Thyroid gland (tissue), 4 donors: ENCODE results near the gene ACYP1. TPM values are rescaled to one million over a fixed set of nuclear protein-coding genes. Genes with fewer than 3 reads are reported as not detected.

Source experiments
- DNase-seq, 2 donors: peaks; one replicate each; pipeline ENCODE4 v3.0.0-alpha.2; 2019
- H3K27ac ChIP-seq, 3 donors: fragments of 200-600 bp; sonication (generic); 1 replicate in 2 of 3; 2 replicates in 1 of 3; pipeline ENCODE4 v1.5.1; 2016 to 2019; ENCODE audit warnings: mild to moderate bottlenecking in 1 of 3, moderate library complexity in 1 of 3
- H3K27me3 ChIP-seq: fragments of 200-600 bp; sonication (generic); one replicate; pipeline ENCODE4 v1.5.1; 2019
- H3K36me3 ChIP-seq, 2 donors: fragments of 200-600 bp; sonication (generic); one replicate each; pipeline ENCODE4 v1.5.1; 2016 to 2019
- H3K4me1 ChIP-seq, 2 donors: fragments of 200-600 bp; sonication (generic); one replicate each; pipeline ENCODE4 v1.5.1; 2017 to 2019
- H3K4me3 ChIP-seq, 3 donors: fragments of 200-600 bp; sonication (generic); replicated peaks in 1 of 3; 1 replicate in 2 of 3; 2 replicates in 1 of 3; pipeline ENCODE4 v1.5.1; 2016; ENCODE audit warnings: mild to moderate bottlenecking in 1 of 3
- H3K9me3 ChIP-seq: fragments of 200-600 bp; sonication (generic); one replicate; pipeline ENCODE4 v1.5.1; 2017
- CTCF ChIP-seq, 6 experiments: fragments of 200-600 bp in 3 of 6; fragments of 450-650 bp in 3 of 6; sonication (generic) in 3 of 6; IDR thresholded peaks; one replicate each; pipeline ENCODE4 v1.5.1; 2016 to 2019; ENCODE audit warnings: antibody characterized with exemption in 6 of 6, mild to moderate bottlenecking in 2 of 6, inconsistent platforms in 1 of 6, moderate library complexity in 1 of 6
- POLR2A ChIP-seq, 2 donors: fragments of 450-650 bp; IDR thresholded peaks; one replicate each; pipeline ENCODE4 v1.6.1; 2017; ENCODE audit warnings: antibody characterized with exemption in 2 of 2, mild to moderate bottlenecking in 2 of 2, moderate library complexity in 1 of 2
- WGBS, 2 donors: methylation state at CpG; one replicate each; pipeline ENCODE4 v1.1.5; 2017; 5-methylcytosine and 5-hydroxymethylcytosine counted together
- intact Hi-C: fragments of 100-400 bp; cut with DNase I; formaldehyde crosslinking; loops from one replicate; pipeline ENCODE4 v1.15.1; 2023
- total RNA-seq, 4 donors: library from RNA; depleted of rRNA; stranded (reverse); fragments of >200 nt; gene quantifications; one replicate each; pipeline ENCODE4 v1.2.3, GENCODE V29; 2016

The ACYP1 gene
- total RNA-seq = 10 to 100 TPM; 24.0 to 48.8 (median 36.1) TPM

- peak within 1 kb of the TSS; percentile 21 to 77 (median 22) for H3K4me3 ChIP-seq
- H3K27ac ChIP-seq = peak within 1 kb of the TSS in 2 of 3 donors; percentile 41 to 72
- no peak for TF ChIP-seq CTCF (IDR thresholded peaks at IDR 0.05)
- TF ChIP-seq POLR2A (IDR thresholded peaks at IDR 0.05) = peak in 1 of 2 donors; percentile 35
- H3K36me3 ChIP-seq = no peaks in the 10 kb centered on the region
- H3K27me3 ChIP-seq = no peaks in the 10 kb centered on the region
- intact Hi-C loops = loop anchor here (10.0 kb wide), 1 partner anchor 59 kb away; the partner anchor contains the start of gene EIF2B2
- WGBS, 2 donors = 0 to 1% methylated on average over 25 to 34 of the region's 34 CpGs
- DNase-seq = peak; percentile 90 to 92
- H3K4me1 ChIP-seq = peaks cover 12 to 33% of the 10 kb centered on the region in 2 donors
- H3K9me3 ChIP-seq = no peaks in the 10 kb centered on the region
These were observed at the start of gene ACYP1 for GRCh38 chr14:75063491-75064204. TSS of gene ACYP1 (minus strand) at chr14:75064024. CDS start at chr14:75063553, 471 bp downstream.

GRCh38 chr14:75109877-75110276 is 46.1 kb upstream of the ACYP1 start:
- WGBS, 2 donors = 87 to 89% methylated on average over 2 of the region's 2 CpGs
- peaks cover 67 to 87% of the 10 kb centered on the region in 2 donors for H3K36me3 ChIP-seq
- no peak overlapping the region for H3K4me3 ChIP-seq
- no peaks in the 10 kb centered on the region for H3K27me3 ChIP-seq
- H3K9me3 ChIP-seq = no peaks in the 10 kb centered on the region
- H3K27ac ChIP-seq = no peak overlapping the region
- TF ChIP-seq CTCF (IDR thresholded peaks at IDR 0.05) (no peak), POLR2A (IDR thresholded peaks at IDR 0.05) (no peak)
- intact Hi-C loops = no loop called here
- no peaks in the 10 kb centered on the region for H3K4me1 ChIP-seq
- DNase-seq = no peak

- Histone ChIP-seq H3K4me1 (no peaks in the 10 kb centered on the region), H3K9me3 (no peaks in the 10 kb centered on the region), H3K4me3 (no peak overlapping the region), H3K36me3 (peaks cover 56 to 74% of the 10 kb centered on the region in 2 donors), H3K27ac (no peak overlapping the region), H3K27me3 (no peaks in the 10 kb centered on the region)
- intact Hi-C loops = no loop called here
- no peak for DNase-seq
- WGBS, 2 donors = 77 to 93% methylated on average over 3 of the region's 3 CpGs
- TF ChIP-seq CTCF (IDR thresholded peaks at IDR 0.05) (no peak), POLR2A (IDR thresholded peaks at IDR 0.05) (no peak)
These were observed 43.4 kb upstream of the ACYP1 start for GRCh38 chr14:75107186-75107585.

- intact Hi-C loops = no loop called here
These were observed 37.7 kb upstream of the ACYP1 start for GRCh38 chr14:75101491-75101890.

More at GRCh38 chr14:75101491-75101890, 37.7 kb upstream of the ACYP1 start:
- Histone ChIP-seq H3K4me1 (no peaks in the 10 kb centered on the region), H3K9me3 (no peaks in the 10 kb centered on the region), H3K36me3 (peaks cover 32 to 76% of the 10 kb centered on the region in 2 donors), H3K4me3 (no peak overlapping the region), H3K27ac (no peak overlapping the region), H3K27me3 (no peaks in the 10 kb centered on the region)
- TF ChIP-seq CTCF (IDR thresholded peaks at IDR 0.05) (no peak), POLR2A (IDR thresholded peaks at IDR 0.05) (no peak)
- WGBS, 2 donors = 88% methylated on average over 4 of the region's 4 CpGs
- no peak for DNase-seq
